NCI-H146 (cell line): ENCODE data around the gene TBXAS1.
A peak's percentile ranks its signal among the peaks of the same experiment; 100 is the strongest.

Experiments
- DNase-seq: peaks from one replicate; lab custom pipeline; 2025; lab: John Stamatoyannopoulos, UW

TBXAS1 gene

DNA sequence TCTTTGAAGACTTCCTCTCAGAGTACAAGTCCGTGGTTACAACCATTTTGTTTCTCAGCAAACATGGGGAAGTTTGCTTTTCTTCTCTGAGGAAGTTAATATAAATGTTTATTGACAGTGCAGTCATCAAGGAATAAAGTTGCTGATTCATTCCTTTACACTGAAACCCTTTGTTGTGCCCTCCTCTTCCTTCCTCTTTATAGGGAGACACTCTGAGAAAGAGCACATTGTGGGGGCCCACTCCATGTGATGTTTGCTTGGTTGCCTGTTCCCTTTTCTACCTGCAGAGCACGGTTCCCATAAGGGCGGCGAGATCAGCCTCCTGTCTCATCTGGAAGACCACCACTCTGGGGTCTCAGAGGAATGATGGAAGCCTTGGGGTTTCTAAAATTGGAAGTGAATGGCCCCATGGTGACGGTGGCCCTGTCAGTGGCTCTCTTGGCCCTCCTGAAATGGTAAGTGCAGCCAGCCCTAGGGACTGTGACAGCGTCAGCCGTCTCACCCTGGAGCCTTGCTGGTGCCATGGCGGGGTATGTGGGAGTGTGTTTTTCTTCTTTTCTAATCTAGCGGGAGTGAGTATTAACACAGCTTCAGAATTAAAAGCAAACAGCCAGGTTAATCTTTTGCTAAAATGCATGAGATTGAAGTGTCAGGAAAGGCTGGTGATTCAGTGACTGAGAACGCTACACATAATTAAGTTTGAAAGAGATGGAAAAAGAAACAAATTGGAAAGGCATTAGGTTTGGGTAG lies at the start of gene TBXAS1:
TBXAS1 (plus strand) TSS at position 240 of the 750 bp plus-strand sequence; CDS start at position 367, 127 bp downstream.
- no peak for DNase-seq

DNA sequence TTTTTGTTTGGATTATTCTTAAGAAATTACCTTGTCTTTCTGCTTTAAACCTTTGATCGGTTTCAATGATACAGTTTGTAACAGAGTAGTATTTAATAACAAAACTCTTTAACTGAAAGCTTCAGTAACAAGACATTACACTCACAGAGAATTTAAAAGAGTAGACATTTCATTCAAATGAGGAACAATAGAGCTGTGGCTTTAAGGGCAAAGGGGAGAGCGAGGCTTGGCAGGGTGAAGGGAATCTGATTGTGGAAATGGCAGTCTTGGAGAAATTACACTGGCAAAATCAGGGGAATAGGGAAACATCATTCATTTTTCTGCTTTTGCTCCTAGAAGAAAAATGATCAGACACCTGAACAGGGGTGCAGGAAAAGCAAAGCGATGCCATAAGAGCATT lies 46.1 kb upstream of the TBXAS1 start:
- no peak for DNase-seq

DNA sequence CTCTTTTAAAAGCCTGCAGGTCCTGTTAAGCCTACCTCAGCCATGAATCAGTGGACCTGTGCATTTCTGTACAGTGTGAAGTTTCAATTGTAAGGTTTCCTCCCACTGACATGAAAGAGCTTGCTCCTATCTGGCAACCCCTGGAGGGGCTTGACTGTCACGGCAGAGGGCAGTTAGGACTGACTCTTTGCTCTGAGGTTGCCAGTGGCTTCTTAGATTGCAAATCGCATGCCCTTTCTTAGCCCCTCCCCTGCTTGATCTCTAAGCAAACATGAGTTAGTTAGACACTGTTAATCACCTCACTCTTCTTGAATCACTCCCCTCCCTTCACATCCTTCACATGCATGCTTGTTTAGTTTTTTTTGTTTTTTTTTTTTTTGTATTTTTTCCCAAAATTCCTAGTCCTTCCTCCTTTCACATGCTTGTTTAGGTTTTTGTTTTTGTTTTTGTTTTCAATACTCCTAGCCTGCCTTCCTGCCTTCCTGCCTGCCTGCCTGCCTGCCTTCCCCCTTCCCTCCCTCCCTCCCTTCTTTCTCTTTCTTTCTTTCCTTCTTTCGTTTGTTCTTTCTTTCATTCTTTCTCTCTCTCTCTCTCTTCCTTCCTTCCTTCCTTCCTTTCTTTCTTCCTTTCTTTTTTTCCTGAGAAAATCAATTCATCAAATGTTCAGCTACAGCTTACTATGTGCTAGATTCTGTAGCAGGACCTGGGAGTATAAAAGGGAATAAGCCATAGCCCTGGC lies 45.2 kb upstream of the TBXAS1 start:
- DNase-seq, result peak; percentile 46

DNA sequence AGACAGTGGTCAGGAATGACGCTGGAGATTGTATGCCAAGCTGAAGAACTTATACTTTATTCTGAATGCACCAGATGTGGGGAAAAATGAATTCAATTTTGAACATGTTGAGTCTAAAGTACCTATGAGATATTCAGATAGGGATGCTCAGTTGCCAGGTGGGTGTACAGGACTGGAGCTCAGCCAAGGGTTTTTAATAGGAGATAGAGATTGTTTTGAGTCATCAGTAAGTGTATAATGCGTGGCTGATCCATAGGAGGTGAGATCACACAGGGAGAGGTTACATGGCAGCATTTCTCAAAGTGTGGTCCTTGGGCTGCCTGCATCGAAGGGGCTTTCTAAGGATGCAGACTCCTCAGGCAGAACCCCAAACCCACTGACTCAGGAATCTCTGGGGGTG lies 44.4 kb upstream of the TBXAS1 start:
- DNase-seq, result no peak

DNA sequence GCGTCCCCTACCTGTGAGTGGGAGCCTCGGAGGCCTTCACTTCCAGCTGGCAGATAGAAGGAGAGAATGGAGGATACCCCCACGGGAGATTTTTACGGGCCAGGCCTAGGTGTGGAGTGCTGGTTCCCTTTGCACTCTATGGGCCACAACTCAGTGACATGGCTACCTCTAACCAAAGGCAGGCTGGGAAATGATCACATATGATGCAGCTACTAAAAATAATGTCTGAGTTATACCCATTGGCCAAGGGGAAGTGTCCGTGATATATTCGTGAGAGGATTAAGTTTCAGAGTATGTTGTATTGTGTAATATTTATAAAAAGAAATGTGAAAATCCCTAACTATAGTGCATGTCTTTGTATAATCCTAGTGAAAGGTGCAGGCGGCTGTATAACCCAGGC lies 37.7 kb upstream of the TBXAS1 start:
- DNase-seq, result no peak

DNA sequence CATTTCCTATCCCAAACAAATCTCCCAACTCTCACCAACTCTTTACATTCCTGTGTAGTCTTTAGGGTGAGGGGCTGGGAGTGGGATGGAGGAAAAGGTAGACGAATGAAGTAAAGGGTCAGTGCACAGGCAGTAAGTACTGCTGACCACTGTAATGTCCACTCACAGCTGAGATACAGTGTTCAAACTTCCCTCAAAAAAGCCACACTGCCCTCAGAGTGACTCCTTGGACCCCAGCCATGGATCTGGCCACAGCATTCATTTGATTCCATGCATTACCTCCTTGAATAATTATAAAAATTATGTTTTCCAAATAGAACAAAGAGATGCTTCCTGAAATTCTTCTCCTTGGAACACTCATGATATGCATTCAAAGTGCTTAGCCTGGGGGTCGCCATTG lies 31.5 kb upstream of the TBXAS1 start:
- no peak for DNase-seq

DNA sequence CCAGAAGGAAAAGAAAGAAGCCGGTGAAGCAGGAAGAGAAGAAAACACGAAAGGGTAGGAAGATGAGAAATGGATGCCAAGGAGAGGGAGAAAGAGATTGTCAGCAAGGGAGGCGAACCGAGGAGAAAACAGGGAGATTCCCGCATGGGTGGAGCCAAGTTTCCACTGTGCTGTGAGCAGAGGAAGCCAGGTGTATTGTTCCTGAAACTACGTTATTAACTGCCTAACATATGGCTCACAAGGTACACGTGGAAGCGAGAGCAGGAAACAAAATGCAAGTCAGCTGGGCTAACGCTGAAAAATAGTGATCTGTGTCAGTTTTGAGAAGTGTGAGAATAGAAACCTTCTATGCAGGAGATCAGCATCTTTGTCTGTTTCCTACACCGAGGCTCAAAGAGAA lies 30.8 kb upstream of the TBXAS1 start:
- peak; percentile 53 for DNase-seq

DNA sequence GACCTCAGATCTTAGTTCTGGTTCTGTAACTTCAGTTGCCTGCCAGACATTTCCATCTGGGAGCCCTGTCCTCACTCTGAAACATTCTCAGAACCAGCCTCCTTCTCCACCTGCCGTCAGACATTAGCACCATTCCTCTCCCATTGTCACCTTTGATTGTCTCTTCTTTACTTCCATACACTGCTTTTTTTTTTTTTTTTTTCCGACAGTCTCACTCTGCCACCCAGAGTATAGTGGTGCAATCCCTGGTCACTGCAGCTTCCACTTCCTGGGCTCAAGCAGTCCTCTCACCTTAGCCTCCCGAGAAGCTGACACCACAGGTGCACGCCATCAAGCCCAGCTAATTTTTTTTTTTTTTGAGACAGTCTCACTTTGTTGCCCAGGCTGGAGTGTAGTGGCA lies 30.2 kb upstream of the TBXAS1 start:
- peak; percentile 53 for DNase-seq

DNA sequence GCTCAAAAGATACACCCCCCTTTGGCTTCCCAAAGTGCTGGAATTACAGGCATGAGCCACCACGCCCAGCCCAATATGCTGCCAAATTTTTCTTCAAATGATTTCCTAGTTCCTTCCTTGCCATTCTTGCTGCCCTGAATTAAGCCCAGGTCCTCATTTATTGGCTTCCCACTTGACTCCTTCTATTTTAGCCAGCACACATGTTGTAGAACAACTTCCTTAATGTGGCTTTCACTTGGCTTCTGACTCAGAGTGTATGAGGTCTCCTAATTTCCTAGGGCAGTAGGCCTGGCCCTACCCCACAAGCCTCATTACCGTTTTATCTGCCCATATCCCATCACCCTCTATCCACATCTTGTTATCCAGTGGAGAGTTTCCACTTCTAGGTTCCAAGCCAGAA lies 29.5 kb upstream of the TBXAS1 start:
- no peak for DNase-seq

DNA sequence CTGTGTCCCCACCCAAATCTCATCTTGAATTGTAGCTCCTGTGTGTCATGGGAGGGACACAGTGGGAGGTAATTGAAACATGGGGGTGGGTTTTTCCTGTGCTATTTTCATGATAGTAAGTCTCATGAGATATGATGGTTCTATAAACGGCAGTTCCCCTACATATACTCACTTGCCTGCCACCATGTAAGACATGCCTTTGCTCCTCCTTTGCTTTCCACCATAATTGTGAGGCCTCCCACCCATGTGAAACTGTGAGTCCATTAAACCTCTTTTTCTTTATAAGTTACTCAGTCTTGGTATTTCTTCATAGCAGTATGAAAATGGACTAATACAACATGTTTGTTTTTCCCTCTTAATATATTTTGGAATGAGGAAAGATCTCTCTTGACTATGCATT lies 24.5 kb upstream of the TBXAS1 start:
- DNase-seq, result no peak

DNA sequence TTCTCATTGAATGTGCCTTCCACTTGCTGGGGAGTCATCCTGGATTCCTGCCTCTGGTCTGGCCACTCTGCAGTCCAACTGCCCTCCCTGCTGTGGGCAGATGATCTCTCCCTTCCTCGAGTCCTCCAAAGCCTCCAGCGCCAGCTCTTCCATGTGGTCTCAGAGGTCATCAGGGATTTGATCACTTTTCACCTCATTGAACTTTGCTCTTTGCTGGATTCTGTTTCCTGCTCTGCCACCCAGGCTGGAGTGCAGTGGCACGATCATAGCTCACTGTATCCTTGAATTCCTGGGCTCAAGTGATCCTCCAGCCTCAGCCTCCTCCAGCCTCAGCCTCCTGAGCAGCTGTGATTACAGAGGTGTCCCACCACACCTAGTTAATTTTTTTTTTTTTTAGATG lies 22.1 kb upstream of the TBXAS1 start:
- DNase-seq, result no peak

DNA sequence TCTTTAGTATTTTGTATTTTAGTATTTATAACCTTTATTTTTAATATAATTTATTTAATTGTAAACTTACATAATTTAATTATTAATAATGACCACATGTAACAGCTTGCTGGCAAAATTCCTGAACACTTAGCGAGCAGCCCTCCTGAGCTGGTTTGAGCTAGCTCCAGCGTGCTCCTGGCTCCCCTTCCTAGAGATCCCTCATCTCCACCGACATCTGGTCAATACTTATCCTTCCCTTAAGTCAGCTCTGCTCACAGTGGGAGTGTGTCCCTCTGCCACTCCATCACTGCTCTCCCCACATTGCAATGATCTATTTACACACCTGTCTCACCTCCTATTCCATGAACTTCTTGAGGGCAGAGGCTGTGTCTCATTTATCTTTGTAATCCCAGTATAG lies 20.6 kb upstream of the TBXAS1 start:
- DNase-seq, result peak; percentile 23

DNA sequence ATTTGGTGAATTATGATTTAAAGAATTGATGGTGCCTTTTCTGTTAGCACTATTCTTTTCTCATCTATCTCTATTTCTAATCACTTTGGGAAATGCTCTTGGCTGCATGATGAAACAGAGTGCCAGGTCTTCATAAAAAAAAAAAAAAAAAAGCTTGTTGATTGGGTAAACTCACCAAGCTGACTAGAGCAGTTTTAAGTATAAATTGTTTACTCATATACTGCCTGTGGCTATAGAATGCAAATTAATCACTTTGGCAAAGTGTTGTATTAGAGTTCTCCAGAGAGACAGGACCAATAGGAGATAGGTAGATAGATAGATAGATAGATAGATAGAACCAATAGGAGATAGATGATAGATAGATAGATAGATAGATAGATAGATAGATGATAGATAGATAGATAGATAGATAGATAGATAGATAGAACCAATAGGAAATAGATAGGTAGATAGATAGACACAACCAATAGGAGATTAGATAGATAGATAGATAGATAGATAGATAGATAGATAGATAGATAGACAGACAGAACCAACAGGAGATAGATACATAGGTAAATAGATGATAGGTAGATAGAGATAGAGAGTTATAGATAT lies 20.1 kb upstream of the TBXAS1 start:
- no peak for DNase-seq

DNA sequence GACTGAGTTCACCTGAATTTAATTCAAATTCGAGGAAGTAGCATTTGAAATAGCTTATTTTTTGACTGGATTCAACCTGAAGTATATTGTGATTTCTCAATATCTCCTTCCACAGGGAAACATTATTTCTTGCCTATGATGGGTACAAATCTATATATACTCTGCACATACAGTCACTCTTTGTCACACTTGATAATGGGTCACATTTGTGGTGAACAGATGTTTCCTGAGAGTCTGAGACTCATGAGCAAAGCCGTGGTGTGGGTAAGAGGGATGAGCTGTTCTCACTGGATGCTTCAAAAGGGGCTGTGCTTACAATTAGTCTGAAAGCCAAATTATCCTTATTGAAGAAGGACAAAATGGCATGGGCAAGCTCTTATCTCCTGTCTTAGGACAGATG lies 18.0 kb upstream of the TBXAS1 start:
- DNase-seq, result no peak

DNA sequence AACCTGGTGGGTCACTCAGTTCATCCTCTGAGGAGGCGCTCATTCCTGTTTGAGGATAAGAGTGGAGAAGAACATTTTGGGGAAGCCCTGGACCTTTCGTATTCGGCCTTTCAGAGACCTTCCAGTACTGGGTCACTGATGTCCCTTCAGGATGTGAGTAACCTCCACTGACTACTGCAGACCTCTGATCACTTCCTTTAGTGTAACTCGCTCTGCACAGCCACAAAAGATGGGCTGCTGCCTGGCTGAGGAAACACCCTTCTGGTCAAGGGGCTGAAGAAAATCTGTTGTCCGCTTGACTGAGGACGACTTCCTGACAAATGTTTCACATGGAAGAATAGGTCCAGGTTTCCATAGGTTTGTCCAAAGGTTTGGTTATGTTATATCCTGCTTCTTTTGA lies 15.9 kb upstream of the TBXAS1 start:
- no peak for DNase-seq

DNA sequence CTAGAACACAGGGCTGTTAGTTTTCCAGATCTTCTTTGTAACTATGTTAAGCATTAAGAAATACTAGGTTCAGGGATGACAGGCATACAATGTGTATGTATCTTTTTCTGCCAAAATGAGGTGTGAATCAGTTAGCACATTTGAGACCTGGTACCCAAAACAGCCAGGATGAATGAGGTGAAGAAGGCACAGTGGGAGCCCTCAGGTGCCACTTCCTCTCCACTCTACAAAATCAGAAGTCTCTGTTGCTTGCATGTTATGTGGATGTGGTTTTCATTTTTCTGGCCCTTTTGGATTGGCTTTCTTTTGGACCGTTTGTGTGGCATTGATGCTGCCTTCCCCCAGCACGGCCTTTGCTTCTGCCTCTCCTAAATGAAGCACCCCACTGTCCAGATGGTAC lies 15.4 kb upstream of the TBXAS1 start:
- no peak for DNase-seq

DNA sequence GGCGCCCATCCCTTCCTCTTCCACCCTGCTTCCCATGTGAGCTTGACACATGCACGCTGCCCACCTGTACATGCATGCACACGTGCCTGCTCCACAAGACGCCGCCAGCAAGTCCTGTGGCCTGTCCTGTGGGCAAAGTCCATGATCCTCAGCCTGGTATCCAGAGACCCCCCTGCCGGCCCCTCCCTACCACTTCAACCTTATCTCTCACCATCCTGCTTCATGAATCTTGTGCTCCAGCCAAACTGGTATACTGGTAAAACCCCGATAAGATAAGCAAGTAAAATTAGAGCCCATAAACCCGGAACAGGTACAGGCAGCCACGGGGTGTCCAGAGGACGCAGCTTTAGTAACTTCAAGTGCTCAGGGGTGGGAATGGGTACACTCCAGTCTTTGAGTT lies 11.8 kb upstream of the TBXAS1 start:
- DNase-seq, result no peak

DNA sequence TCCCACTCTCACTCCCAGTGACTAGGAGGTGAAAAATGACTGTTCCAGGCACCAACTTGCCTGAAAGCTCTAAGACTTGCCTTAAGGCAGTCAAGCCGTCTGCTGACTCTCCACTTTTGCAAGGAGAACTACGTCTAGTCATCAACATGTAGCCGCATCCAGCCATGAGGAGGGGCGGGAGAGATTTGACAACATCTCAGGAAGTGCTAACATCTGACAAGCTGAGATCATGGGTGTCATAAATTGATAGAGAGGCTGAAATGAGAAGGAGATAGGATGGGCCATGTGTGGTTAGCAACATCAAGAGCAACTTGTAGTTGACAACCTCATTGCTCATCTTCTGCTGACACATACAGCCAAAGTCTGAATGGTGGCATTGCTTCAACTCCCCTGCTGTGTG lies 9.0 kb upstream of the TBXAS1 start:
- DNase-seq, result no peak

DNA sequence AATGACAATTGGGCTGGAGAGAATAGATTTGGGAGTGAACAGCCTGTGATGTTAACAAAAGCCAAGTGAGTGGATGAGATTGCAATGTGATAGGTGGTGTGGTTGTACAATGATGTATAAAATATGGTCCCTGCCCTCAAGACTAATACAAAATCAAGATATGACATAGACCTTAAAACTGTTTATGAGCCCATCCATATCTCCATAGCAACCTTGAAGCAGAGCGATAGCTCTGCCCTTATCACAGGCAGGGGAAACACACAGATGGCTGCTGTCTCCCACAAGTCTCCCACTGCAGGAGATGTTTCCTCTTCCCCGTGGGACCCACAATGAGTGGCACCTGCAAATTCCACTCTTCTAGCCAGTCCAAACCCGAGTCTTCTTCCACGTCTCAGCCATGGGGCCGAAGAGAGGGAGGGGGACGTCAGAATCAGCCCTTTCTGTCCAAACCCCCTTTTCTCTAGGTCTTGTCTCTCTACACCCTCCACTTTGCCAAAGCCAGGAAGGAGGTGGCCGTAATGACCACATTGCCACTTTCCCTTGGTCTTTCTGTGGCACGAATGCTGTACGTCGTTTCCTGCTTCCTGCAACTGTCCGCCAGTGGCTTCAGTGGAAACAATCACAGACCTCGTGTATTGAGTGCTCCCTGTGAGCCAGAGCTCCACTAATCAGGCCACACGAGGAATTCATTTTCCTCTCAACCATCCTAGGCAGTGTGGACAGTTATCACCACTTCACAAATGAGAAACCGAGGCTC lies 7.5 kb upstream of the TBXAS1 start:
- no peak for DNase-seq

DNA sequence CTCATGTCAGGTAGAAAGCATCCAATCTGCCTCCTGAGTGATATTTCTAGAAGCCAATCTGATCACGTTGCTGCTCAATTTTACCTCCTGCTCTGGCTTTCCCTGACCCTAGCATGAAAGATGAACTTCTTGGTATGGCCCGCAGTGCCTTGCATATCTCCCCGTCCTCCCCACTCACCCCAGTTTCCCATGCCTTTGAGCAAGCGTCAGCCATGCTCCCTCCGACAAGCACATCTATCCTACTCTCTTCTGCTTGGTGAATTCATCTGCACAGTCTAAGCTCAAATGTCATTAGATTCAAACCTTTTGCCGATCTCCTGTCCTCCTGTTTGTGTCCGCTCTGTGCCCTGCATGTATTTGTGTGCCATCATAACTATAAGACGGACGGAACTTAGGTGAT lies 6.2 kb upstream of the TBXAS1 start:
- no peak for DNase-seq

DNA sequence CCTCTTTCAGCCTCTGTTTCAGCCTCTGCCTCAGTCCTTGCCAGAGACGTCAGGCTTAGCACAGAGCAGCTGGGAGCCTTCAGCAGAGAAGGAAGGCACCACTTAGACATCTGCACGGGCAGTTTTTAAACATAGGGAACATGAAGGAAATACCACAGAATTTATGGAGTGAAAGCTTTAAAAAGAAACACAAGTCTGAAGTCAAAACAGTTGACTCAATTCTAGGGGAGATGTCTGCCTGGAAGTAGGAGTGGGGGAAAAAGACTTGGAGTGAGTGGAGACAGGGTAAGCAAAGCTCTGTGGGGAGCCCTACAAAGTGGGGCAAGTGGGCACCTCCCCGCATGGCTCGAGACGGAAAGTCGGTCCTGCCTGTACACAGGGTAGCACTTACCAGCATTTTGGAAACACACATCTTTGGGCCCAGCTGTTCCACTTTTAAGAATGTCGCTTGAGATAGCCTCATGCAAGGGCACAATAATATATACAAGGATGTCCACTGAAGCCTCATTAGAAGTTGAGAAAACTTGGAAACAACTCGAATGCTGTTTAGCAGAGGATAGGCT lies 5.0 kb upstream of the TBXAS1 start:
- DNase-seq, result no peak

DNA sequence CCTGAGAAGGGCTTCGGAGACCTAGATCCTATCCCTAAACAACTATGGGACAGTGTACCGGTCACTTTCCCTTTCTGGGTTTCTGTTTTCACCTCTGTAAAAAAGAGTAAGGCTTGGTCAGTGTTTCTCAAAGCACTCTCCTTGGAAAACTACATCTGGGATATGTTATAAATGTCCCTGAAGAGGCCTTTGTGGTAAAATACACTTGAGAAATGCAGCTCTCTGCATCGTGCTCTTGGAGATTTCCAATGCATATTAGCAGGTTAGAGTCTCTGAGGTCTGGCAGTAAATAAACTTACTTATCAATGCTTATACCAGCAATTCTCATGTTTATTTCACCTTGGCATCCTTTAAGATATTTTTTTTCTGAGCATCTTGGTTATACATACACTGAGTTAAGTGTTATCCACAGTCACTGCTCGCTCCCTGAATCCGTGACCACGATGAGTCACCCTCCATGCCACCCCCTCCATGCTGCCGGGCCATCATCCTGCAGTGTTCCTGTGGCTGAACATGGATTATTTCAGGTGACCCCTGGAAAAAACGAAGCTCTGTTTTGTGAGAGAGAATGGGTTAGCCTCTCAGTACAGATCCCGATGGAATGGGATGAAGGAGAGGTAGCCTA lies 3.3 kb upstream of the TBXAS1 start:
- DNase-seq, result no peak
